Natural killer cell (primary cell): ENCODE results near the gene ALPK1. TPM values are rescaled to one million over a fixed set of nuclear protein-coding genes. Genes with fewer than 3 reads are reported as not detected.

Experiments used
- ATAC-seq, 3 donors: fragments of 150-1000 bp in 2 of 3; fragments of 200-7000 bp in 1 of 3; cut with Tn5 transposase; 1 replicate in 1 of 3; 2 replicates in 2 of 3; pipeline ENCODE4 v1.10.0; 2021; ENCODE audit warnings: mild to moderate bottlenecking in 2 of 3, moderate library complexity in 2 of 3
- DNase-seq, 2 donors: peaks; one replicate each; pipeline versions ENCODE4 v3.0.0 to v3.0.0-alpha.2; 2013 to 2021; ENCODE audit warnings: mixed read lengths in 1 of 2
- H3K27ac ChIP-seq: one replicate; pipeline ENCODE4 v1.5.1; 2013; ENCODE audit warnings: mild to moderate bottlenecking, low read length
- H3K27me3 ChIP-seq: one replicate; pipeline ENCODE4 v1.6.1; 2013; ENCODE audit warnings: low read length; ENCODE audit not compliant: control insufficient read depth, insufficient read depth
- H3K36me3 ChIP-seq: one replicate; pipeline ENCODE4 v1.6.1; 2013; ENCODE audit warnings: low read length; ENCODE audit not compliant: control insufficient read depth, insufficient read depth
- H3K4me1 ChIP-seq: one replicate; pipeline ENCODE4 v1.6.1; 2013; ENCODE audit warnings: low read length; ENCODE audit not compliant: control insufficient read depth, insufficient read depth
- H3K4me3 ChIP-seq: one replicate; pipeline ENCODE4 v1.5.1; 2013; ENCODE audit warnings: low read length
- H3K9me3 ChIP-seq: one replicate; pipeline ENCODE4 v1.6.1; 2013; ENCODE audit warnings: low read length; ENCODE audit not compliant: control insufficient read depth, insufficient read depth
- H3K27ac Mint-ChIP-seq, 2 donors: one replicate each; pipeline ENCODE4 v1.8.0; 2022; ENCODE audit warnings: mild to moderate bottlenecking in 2 of 2, mixed read lengths in 2 of 2, moderate library complexity in 1 of 2
- H3K27me3 Mint-ChIP-seq, 2 donors: one replicate each; pipeline ENCODE4 v1.8.0; 2022; ENCODE audit warnings: low read depth in 2 of 2, mixed read lengths in 2 of 2
- H3K36me3 Mint-ChIP-seq: one replicate; pipeline ENCODE4 v1.8.0; 2022; ENCODE audit warnings: mixed read lengths
- H3K4me1 Mint-ChIP-seq, 2 donors: one replicate each; pipeline ENCODE4 v1.8.0; 2022; ENCODE audit warnings: mixed read lengths in 2 of 2
- H3K4me3 Mint-ChIP-seq: one replicate; pipeline ENCODE4 v1.8.0; 2022; ENCODE audit warnings: mild to moderate bottlenecking, moderate library complexity, mixed read lengths
- H3K9me3 Mint-ChIP-seq, 2 donors: one replicate each; pipeline ENCODE4 v1.8.0; 2022; ENCODE audit warnings: mixed read lengths in 2 of 2
- WGBS: methylation state at CpG from one replicate; pipeline ENCODE4 v1.1.7; 2013; ENCODE audit warnings: missing lambda C conversion rate; ENCODE audit not compliant: insufficient coverage; 5-methylcytosine and 5-hydroxymethylcytosine counted together
- intact Hi-C: fragments of 100-400 bp; cut with micrococcal nuclease; formaldehyde crosslinking; loops from one replicate; pipeline ENCODE4 v1.14.2; 2022
- total RNA-seq, 4 donors: library from RNA; stranded (reverse); fragments of 120-200 nt in 1 of 4; gene quantifications; one replicate each; pipeline versions ENCODE4 v1.2.3 to v1.2.4, GENCODE V29; 2013 to 2022
- TF ChIP-seq, protein P1 (sequence below): fragments of 200-600 bp; IDR thresholded peaks from one replicate; pipeline ENCODE4 v1.8.0; 2022; ENCODE audit warnings: antibody characterized with exemption

Gene ALPK1
- total RNA-seq, 3 donors from 2014 or later (not counting 1 experiment from before 2014, with no cell fraction given) = 1.9 to 6.5 (median 3.9) TPM

DNA sequence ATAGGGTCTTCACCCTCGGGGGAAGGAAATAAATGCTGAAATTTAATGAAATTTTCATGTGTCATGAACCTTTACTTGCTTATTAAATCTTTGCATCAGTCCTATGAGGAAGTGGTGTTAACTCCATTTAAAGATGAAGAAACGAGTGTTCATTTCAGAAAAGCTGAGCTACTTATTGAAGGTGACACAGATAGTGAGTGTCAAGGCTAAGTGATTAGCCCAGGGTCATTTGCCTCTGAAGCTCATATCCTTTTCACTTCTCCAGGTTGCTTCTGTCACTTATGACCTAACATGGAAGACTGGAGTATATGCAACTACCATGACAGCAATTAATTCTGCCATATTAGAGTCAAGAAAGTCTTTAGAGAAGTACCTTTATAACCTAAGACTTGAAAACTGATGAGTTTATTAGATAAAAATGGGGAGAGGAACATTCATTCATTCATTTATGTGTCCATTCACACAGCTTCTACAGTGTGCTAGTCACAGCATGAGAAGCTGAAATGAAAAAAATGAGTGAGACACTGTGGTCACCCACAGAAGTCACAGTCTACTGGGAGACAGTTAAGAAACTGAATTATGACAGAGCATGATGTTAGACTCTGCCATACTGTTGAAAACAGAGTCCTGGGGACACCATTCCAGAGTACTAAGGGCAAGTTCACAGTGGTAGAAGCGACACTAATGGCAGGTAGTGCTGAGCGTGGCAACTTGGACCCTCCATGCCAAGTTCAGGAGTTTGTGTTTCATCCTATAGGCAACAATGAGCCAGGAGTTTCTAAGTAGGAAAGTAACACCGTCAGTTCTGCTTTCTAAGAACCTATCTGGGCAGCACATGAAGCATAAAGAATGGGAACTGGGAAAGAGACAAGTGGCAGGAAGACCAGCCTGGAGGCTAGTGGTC, 21.3 kb downstream of the ALPK1 start:
- Histone ChIP-seq H3K27me3 (no peaks in the 10 kb centered on the region), H3K27ac (no peak overlapping the region), H3K36me3 (no peaks in the 10 kb centered on the region), H3K4me3 (no peak overlapping the region), H3K9me3 (no peaks in the 10 kb centered on the region), H3K4me1 (peaks cover 6% of the 10 kb centered on the region)
- no peak overlapping the region for H3K4me3 Mint-ChIP-seq
- WGBS = 80% methylated on average over 5 of the region's 5 CpGs
- DNase-seq (no peak), ATAC-seq (peak; percentile 82 to 88 (median 86))
- intact Hi-C loops = no loop called here
- peak overlapping the region in 1 of 2 donors; percentile 65 for H3K27ac Mint-ChIP-seq
- TF ChIP-seq, protein P1, sequence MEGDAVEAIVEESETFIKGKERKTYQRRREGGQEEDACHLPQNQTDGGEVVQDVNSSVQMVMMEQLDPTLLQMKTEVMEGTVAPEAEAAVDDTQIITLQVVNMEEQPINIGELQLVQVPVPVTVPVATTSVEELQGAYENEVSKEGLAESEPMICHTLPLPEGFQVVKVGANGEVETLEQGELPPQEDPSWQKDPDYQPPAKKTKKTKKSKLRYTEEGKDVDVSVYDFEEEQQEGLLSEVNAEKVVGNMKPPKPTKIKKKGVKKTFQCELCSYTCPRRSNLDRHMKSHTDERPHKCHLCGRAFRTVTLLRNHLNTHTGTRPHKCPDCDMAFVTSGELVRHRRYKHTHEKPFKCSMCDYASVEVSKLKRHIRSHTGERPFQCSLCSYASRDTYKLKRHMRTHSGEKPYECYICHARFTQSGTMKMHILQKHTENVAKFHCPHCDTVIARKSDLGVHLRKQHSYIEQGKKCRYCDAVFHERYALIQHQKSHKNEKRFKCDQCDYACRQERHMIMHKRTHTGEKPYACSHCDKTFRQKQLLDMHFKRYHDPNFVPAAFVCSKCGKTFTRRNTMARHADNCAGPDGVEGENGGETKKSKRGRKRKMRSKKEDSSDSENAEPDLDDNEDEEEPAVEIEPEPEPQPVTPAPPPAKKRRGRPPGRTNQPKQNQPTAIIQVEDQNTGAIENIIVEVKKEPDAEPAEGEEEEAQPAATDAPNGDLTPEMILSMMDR = no peak
- peaks cover 16 to 27% of the 10 kb centered on the region in 2 donors for H3K4me1 Mint-ChIP-seq
- no peaks in the 10 kb centered on the region for H3K36me3 Mint-ChIP-seq
- H3K9me3 Mint-ChIP-seq = no peaks in the 10 kb centered on the region
- H3K27me3 Mint-ChIP-seq = peaks cover 10 to 15% of the 10 kb centered on the region in 2 donors

DNA sequence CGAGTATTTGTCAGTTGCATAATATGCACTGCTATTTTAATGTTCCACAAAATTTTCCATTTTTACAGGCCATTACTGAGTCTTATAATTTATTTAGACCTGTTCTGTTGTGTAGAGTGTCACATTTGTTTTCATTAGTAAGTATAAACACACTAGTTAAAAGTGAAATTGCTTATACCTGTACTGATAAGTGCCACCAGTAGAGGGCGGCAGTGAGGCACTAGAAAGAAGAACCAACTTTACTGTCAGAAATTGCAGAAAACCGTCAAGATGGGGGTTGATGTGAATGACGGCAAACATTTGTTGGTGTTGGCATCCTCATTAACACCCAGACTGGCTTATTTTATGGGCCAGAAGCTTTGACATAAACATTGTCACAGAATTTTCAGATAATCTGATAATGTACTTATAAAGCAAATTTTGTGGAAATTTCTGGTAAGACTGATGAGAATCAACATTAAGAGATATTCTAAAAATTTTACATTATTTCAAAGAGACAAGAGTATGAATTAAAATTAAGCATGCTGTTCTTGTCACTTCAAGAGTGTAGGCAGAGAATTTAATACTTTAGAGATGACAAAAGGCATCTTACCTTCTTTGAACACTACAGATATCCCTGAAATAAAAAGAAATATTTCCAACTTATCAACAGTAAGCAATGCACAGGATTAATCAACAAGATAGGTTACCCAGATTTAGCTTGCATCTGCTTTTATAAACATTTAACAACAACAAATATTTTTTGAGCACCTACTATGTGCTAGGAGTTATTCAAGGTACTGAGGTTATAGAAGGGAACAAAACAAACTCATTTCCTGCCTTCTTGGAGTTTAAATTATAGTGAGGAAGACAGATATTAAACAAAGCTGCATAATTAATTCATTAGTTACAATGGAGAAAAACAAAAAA, 24.9 kb downstream of the ALPK1 start:
- Histone ChIP-seq H3K36me3 (no peaks in the 10 kb centered on the region), H3K4me1 (peaks cover 6% of the 10 kb centered on the region), H3K27me3 (no peaks in the 10 kb centered on the region), H3K4me3 (no peak overlapping the region), H3K9me3 (no peaks in the 10 kb centered on the region), H3K27ac (no peak overlapping the region)
- Mint-ChIP-seq H3K4me3 (no peak overlapping the region), H3K4me1 (peaks cover 16 to 27% of the 10 kb centered on the region in 2 donors), H3K9me3 (no peaks in the 10 kb centered on the region), H3K27me3 (peaks cover 5 to 7% of the 10 kb centered on the region in 2 donors), H3K27ac (peak overlapping the region in 1 of 2 donors; percentile 31), H3K36me3 (no peaks in the 10 kb centered on the region)
- TF ChIP-seq, protein P1 = peak; percentile 98
- peak; percentile 62 to 90 for DNase-seq
- intact Hi-C loops = loop anchor here (2.0 to 10.0 kb wide), 3 partner anchors 35 to 443 kb away; partner anchors contain the start of gene TIFA
- 40% methylated on average over 4 of the region's 4 CpGs for whole genome bisulfite sequencing
- peak; percentile 72 to 86 (median 79) for ATAC-seq

DNA sequence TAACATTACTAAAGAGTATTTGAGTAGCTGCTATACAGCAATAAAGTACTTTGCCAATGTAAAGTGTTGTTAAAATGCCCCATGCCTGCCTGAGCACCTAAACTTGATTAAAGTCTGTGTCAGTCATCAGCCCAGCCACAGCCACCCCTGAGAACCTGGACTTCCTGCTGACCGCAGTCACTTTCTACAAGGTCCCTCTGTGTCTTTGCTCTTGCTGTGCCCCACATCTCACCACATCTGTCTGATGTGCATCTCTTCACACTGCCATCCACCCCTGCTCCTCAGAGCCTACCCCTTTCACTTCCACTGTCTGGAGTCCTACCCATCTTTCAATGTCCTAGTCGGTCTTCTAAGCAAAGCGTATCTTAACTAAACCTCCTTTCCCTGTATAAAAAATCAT, 25.7 kb downstream of the ALPK1 start:
- Mint-ChIP-seq H3K27ac (peak overlapping the region in 1 of 2 donors; percentile 31), H3K4me1 (peaks cover 16 to 27% of the 10 kb centered on the region in 2 donors)
- intact Hi-C loops = loop anchor here (2.0 to 10.0 kb wide), 3 partner anchors 36 to 442 kb away; partner anchors contain the start of gene TIFA

More for the DNA sequence above, 25.7 kb downstream of the ALPK1 start:
- WGBS = 72% methylated on average over 3 of the region's 3 CpGs
- Mint-ChIP-seq H3K9me3 (no peaks in the 10 kb centered on the region), H3K4me3 (no peak overlapping the region), H3K27me3 (peaks cover 0 to 4% of the 10 kb centered on the region in 2 donors), H3K36me3 (no peaks in the 10 kb centered on the region)
- ATAC-seq (peak; percentile 32 to 65 (median 52)), DNase-seq (no peak)
- Histone ChIP-seq H3K4me3 (no peak overlapping the region), H3K9me3 (no peaks in the 10 kb centered on the region), H3K36me3 (no peaks in the 10 kb centered on the region), H3K27ac (no peak overlapping the region), H3K27me3 (no peaks in the 10 kb centered on the region), H3K4me1 (peaks cover 6% of the 10 kb centered on the region)
- TF ChIP-seq, protein P1 = no peak
